ENCODE measurements around the gene MBD1.
A peak's percentile ranks its signal among the peaks of the same experiment; 100 is the strongest.

The MBD1 gene

DNA sequence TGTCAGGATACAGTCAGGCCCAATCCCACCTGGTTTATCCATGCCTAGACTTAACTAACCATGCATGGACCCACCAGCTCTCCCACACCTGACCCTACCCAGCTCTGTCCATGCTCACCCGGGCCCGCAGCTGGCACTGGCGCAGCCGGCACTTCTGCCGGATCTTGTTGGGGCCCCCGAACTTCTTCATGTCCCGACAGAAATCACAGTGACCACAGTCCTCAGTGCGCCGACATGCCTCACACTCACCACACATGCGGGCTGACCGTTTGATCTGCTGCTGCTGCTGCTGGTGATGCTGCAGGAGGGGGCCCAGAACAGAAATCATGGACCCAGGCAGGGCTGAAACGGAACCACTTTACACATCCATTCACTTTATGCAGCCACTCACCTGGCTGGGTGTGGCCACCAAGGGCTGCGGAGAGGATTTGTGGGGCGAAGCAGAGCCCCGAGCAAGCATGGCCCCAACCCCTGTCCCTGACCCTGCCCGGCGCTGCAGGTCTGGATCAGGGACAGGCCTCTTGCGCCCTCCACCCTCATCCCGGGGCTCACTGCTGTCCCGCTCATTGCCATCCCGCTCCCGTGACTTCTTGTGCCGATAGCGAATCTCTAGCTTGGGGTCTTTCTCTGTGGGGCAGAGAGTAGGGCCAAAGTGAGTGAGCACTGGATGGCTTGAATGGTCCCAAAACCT lies 4.5 kb upstream of the MBD1 start:
- H3K79me1 ChIP-seq (ENCODE audit: low read length), result peaks cover 14% of the 10 kb centered on the region
- H2AFZ ChIP-seq (ENCODE audit: insufficient read depth, low read length, poor library complexity), result no peak overlapping the region
- H3K4me2 ChIP-seq (ENCODE audit: low read length), result no peak overlapping the region
- no peak overlapping the region for H3K4ac ChIP-seq (ENCODE audit: low read depth, low read length)
- H3K9ac ChIP-seq (ENCODE audit: low read length), result no peak overlapping the region
- no peak overlapping the region for H3K18ac ChIP-seq (ENCODE audit: low read length)
- peaks cover 39 to 43% of the 10 kb centered on the region in 2 experiments for H3K36me3 ChIP-seq (ENCODE audit: control insufficient read depth in 1 of 2, insufficient read depth in 2 of 2, low read length in 2 of 2)
- H2BK120ac ChIP-seq (ENCODE audit: insufficient read depth, low read length, poor library complexity), result no peak overlapping the region
- H3K79me2 ChIP-seq (ENCODE audit: control insufficient read depth, insufficient read depth, low read length, poor library complexity), result peaks cover 13% of the 10 kb centered on the region
- H4K91ac ChIP-seq (ENCODE audit: low read depth, low read length), result no peak overlapping the region
- no peak overlapping the region for H2BK5ac ChIP-seq (ENCODE audit: low read depth, low read length, poor library complexity)
- H4K12ac ChIP-seq (ENCODE audit: low read depth, low read length), result no peak overlapping the region
- no peak overlapping the region for H4K8ac ChIP-seq (ENCODE audit: low read depth, low read length)
- H2AK5ac ChIP-seq (ENCODE audit: low read length), result no peak overlapping the region
- no peak overlapping the region for H3K4me3 ChIP-seq (ENCODE audit: low read depth, low read length)
- no peak for DNase-seq
- no peaks in the 10 kb centered on the region for H3K27me3 ChIP-seq (ENCODE audit: insufficient read depth, low read length)
- H3K14ac ChIP-seq (ENCODE audit: low read length), result no peak overlapping the region
- H3K23ac ChIP-seq (ENCODE audit: low read length), result no peak overlapping the region
- no peak overlapping the region for H3K27ac ChIP-seq (ENCODE audit: low read depth, low read length)
- peaks cover 10 to 11% of the 10 kb centered on the region in 2 experiments for H3K4me1 ChIP-seq (ENCODE audit: control insufficient read depth in 1 of 2, insufficient read depth in 2 of 2, low read length in 2 of 2)
- WGBS (ENCODE audit: extremely low coverage, insufficient coverage, insufficient read length), result no CpG with 5 or more reads among the region's 24 CpGs
- no peak overlapping the region for H2BK12ac ChIP-seq (ENCODE audit: low read length)
- H3K9me3 ChIP-seq (ENCODE audit: insufficient read depth, low read depth, low read length), result no peaks in the 10 kb centered on the region

- H2AK5ac ChIP-seq (ENCODE audit: low read length), result no peak overlapping the region
- H3K79me1 ChIP-seq (ENCODE audit: low read length), result peaks cover 14% of the 10 kb centered on the region
- no peaks in the 10 kb centered on the region for H3K9me3 ChIP-seq (ENCODE audit: insufficient read depth, low read depth, low read length)
- H4K91ac ChIP-seq (ENCODE audit: low read depth, low read length), result no peak overlapping the region
- peaks cover 39 to 43% of the 10 kb centered on the region in 2 experiments for H3K36me3 ChIP-seq (ENCODE audit: control insufficient read depth in 1 of 2, insufficient read depth in 2 of 2, low read length in 2 of 2)
- no peak overlapping the region for H2AFZ ChIP-seq (ENCODE audit: insufficient read depth, low read length, poor library complexity)
- no peak overlapping the region for H3K23ac ChIP-seq (ENCODE audit: low read length)
- H3K4me2 ChIP-seq (ENCODE audit: low read length), result no peak overlapping the region
- peak in 1 of 2 donors; percentile 45 for DNase-seq
- WGBS (ENCODE audit: extremely low coverage, insufficient coverage, insufficient read length), result no CpG with 5 or more reads among the region's 13 CpGs
- no peak overlapping the region for H3K14ac ChIP-seq (ENCODE audit: low read length)
- H3K4me3 ChIP-seq (ENCODE audit: low read depth, low read length), result no peak overlapping the region
- H3K4me1 ChIP-seq (ENCODE audit: control insufficient read depth in 1 of 2, insufficient read depth in 2 of 2, low read length in 2 of 2), result peaks cover 16 to 17% of the 10 kb centered on the region in 2 experiments
- H3K4ac ChIP-seq (ENCODE audit: low read depth, low read length), result no peak overlapping the region
- no peak overlapping the region for H2BK5ac ChIP-seq (ENCODE audit: low read depth, low read length, poor library complexity)
- no peak overlapping the region for H4K12ac ChIP-seq (ENCODE audit: low read depth, low read length)
- H3K9ac ChIP-seq (ENCODE audit: low read length), result no peak overlapping the region
- H3K18ac ChIP-seq (ENCODE audit: low read length), result no peak overlapping the region
- H2BK12ac ChIP-seq (ENCODE audit: low read length), result no peak overlapping the region
- H3K27me3 ChIP-seq (ENCODE audit: insufficient read depth, low read length), result no peaks in the 10 kb centered on the region
- no peak overlapping the region for H4K8ac ChIP-seq (ENCODE audit: low read depth, low read length)
- H2BK120ac ChIP-seq (ENCODE audit: insufficient read depth, low read length, poor library complexity), result no peak overlapping the region
- peaks cover 19% of the 10 kb centered on the region for H3K79me2 ChIP-seq (ENCODE audit: control insufficient read depth, insufficient read depth, low read length, poor library complexity)
- H3K27ac ChIP-seq (ENCODE audit: low read depth, low read length), result no peak overlapping the region
Measured at GRCh38 chr18:50285071-50285470, 3.7 kb upstream of the MBD1 start.

DNA sequence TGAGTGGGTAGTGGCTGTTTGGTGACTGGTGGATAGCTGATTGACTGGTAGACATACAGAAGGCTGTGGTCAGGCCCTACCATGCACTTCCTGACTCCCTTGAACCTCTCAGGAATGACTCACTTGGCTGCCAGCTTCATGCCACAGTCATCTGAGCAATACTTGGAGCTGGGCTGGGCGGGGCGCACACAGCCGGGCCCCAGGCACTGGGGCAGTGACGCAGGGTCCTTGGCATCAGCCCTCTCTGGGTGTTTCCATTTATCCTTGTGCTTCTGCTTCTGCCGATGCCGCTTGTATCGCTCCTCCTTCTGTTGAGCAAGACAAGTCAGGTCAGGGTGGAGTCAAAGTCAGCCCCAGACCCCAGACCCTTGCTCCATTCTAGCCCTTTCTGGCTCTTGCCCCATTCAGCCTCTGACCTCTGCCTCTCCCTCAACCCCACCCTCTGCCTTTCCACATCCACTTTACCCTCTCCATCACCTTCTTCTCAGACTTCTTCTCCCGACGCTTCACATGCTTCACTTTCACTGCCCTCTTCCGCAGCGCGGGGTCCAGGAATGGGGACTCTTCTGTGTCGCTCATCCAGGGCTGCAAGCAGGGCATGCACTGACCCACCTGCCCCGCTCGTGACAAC lies 3.0 kb upstream of the MBD1 start:
- Histone ChIP-seq H2AFZ (ENCODE audit: insufficient read depth, low read length, poor library complexity) (no peak overlapping the region), H2BK12ac (ENCODE audit: low read length) (no peak overlapping the region), H4K8ac (ENCODE audit: low read depth, low read length) (no peak overlapping the region), H3K4me1 (ENCODE audit: control insufficient read depth in 1 of 2, insufficient read depth in 2 of 2, low read length in 2 of 2) (peaks cover 20 to 21% of the 10 kb centered on the region in 2 experiments), H3K18ac (ENCODE audit: low read length) (no peak overlapping the region), H3K79me1 (ENCODE audit: low read length) (peaks cover 14% of the 10 kb centered on the region), H4K91ac (ENCODE audit: low read depth, low read length) (no peak overlapping the region), H4K12ac (ENCODE audit: low read depth, low read length) (no peak overlapping the region), H3K14ac (ENCODE audit: low read length) (no peak overlapping the region), H3K27ac (ENCODE audit: low read depth, low read length) (no peak overlapping the region), H3K9ac (ENCODE audit: low read length) (no peak overlapping the region), H3K27me3 (ENCODE audit: insufficient read depth, low read length) (no peaks in the 10 kb centered on the region), H3K4me2 (ENCODE audit: low read length) (no peak overlapping the region), H2BK5ac (ENCODE audit: low read depth, low read length, poor library complexity) (no peak overlapping the region), H3K36me3 (ENCODE audit: control insufficient read depth in 1 of 2, insufficient read depth in 2 of 2, low read length in 2 of 2) (peaks cover 39 to 46% of the 10 kb centered on the region in 2 experiments), H3K79me2 (ENCODE audit: control insufficient read depth, insufficient read depth, low read length, poor library complexity) (peaks cover 19% of the 10 kb centered on the region), H3K4me3 (ENCODE audit: low read depth, low read length) (no peak overlapping the region), H3K23ac (ENCODE audit: low read length) (no peak overlapping the region), H3K4ac (ENCODE audit: low read depth, low read length) (no peak overlapping the region), H2BK120ac (ENCODE audit: insufficient read depth, low read length, poor library complexity) (no peak overlapping the region), H2AK5ac (ENCODE audit: low read length) (no peak overlapping the region), H3K9me3 (ENCODE audit: insufficient read depth, low read depth, low read length) (no peaks in the 10 kb centered on the region)
- WGBS (ENCODE audit: extremely low coverage, insufficient coverage, insufficient read length), result no CpG with 5 or more reads among the region's 15 CpGs
- no peak for DNase-seq

DNA sequence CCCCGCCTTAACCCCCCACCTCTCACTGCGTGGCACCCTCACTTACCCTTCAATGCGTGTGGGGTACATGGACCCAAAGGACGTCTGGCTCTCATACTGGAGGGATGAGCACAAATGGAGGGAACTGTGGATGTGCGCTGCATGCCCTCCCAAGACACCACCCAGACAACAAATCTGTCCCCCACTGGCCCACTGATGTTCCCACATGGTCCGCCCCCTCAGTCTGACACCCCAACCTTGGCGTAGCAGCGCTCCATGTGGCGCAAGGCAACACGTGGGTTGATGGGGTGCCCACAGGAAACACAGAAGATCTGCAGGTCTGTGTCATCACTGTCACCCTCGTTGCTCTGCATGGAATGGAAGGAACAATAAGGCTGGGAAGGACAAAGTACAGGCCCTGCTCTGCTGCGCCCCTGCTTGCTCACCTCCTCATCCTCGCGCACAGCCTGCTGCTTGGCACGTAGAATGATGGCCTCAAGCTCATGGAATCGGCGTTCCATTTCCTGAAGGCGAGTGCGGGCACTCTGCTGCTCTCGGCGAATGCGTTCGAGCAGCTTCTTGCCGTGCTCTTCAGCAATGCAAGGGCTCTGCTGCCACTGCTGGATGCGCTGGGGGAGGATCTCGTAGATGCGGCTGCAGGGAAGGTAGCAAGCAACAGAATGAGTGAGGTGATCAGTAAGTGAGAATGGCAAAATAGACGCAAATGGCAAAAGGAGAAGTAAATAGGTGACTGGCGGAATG lies 2.3 kb upstream of the MBD1 start:
- Histone ChIP-seq H3K4me3 (ENCODE audit: low read depth, low read length) (no peak overlapping the region), H3K4me1 (ENCODE audit: control insufficient read depth in 1 of 2, insufficient read depth in 2 of 2, low read length in 2 of 2) (peaks cover 20 to 21% of the 10 kb centered on the region in 2 experiments), H4K91ac (ENCODE audit: low read depth, low read length) (no peak overlapping the region), H2AFZ (ENCODE audit: insufficient read depth, low read length, poor library complexity) (no peak overlapping the region), H3K4me2 (ENCODE audit: low read length) (no peak overlapping the region), H3K79me1 (ENCODE audit: low read length) (peaks cover 14% of the 10 kb centered on the region), H3K79me2 (ENCODE audit: control insufficient read depth, insufficient read depth, low read length, poor library complexity) (peaks cover 19% of the 10 kb centered on the region), H2BK12ac (ENCODE audit: low read length) (no peak overlapping the region), H3K36me3 (ENCODE audit: control insufficient read depth in 1 of 2, insufficient read depth in 2 of 2, low read length in 2 of 2) (peaks cover 39 to 46% of the 10 kb centered on the region in 2 experiments), H3K14ac (ENCODE audit: low read length) (no peak overlapping the region), H4K8ac (ENCODE audit: low read depth, low read length) (no peak overlapping the region), H3K27me3 (ENCODE audit: insufficient read depth, low read length) (no peaks in the 10 kb centered on the region), H3K4ac (ENCODE audit: low read depth, low read length) (no peak overlapping the region), H2BK120ac (ENCODE audit: insufficient read depth, low read length, poor library complexity) (no peak overlapping the region), H2AK5ac (ENCODE audit: low read length) (no peak overlapping the region), H3K23ac (ENCODE audit: low read length) (no peak overlapping the region), H3K9ac (ENCODE audit: low read length) (no peak overlapping the region), H3K27ac (ENCODE audit: low read depth, low read length) (no peak overlapping the region), H4K12ac (ENCODE audit: low read depth, low read length) (no peak overlapping the region), H3K18ac (ENCODE audit: low read length) (no peak overlapping the region), H2BK5ac (ENCODE audit: low read depth, low read length, poor library complexity) (no peak overlapping the region), H3K9me3 (ENCODE audit: insufficient read depth, low read depth, low read length) (no peaks in the 10 kb centered on the region)
- no CpG with 5 or more reads among the region's 29 CpGs for WGBS (ENCODE audit: extremely low coverage, insufficient coverage, insufficient read length)
- no peak for DNase-seq
